ENCODE data around the gene EPHA1.

DNA sequence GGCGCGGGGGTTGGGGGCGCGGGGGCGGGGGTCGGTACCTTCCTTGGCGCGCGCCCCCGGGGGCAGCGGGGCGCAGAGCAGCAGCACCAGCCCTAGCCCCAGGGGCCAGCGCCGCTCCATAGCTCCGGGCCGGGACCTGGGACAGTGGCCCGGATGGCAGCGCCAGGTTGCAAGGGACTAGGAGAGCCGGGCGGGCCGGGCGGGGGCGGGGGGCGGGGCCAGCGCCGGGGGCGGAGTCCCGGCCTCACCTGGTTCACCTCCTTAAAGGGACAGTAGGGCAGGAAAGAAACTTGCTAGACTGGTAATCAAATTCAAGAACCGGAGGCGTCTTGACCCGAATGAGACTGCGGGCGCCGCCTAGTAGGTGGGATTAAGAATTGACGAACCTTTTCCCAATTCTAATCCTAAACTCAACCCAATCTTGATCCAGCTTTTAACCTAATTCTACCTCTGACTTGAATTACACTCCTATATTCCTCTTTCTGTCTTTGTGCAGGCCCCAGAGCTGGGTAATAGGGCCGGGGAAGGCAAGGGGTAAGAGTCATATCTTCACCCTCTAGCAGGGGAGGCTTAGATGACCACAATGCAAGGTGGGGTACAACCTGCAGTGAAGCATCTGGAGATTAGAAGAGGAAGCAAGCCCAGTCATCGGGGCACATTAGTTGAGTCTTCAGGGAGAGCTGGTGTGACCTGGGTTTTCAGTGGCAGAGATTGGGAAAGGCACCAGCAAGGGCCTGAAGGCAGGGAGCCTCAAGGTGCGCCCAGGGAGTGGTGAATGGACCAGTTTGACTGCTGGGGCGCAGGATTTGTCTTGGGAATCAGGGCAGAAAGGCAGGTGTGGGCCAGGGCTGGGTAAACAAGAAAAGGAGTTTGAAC, at the start of gene EPHA1:
- TF ChIP-seq, protein P1, sequence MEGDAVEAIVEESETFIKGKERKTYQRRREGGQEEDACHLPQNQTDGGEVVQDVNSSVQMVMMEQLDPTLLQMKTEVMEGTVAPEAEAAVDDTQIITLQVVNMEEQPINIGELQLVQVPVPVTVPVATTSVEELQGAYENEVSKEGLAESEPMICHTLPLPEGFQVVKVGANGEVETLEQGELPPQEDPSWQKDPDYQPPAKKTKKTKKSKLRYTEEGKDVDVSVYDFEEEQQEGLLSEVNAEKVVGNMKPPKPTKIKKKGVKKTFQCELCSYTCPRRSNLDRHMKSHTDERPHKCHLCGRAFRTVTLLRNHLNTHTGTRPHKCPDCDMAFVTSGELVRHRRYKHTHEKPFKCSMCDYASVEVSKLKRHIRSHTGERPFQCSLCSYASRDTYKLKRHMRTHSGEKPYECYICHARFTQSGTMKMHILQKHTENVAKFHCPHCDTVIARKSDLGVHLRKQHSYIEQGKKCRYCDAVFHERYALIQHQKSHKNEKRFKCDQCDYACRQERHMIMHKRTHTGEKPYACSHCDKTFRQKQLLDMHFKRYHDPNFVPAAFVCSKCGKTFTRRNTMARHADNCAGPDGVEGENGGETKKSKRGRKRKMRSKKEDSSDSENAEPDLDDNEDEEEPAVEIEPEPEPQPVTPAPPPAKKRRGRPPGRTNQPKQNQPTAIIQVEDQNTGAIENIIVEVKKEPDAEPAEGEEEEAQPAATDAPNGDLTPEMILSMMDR (IDR thresholded peaks at IDR 0.05), result no peak
- TF ChIP-seq EZH2 (IDR thresholded peaks at IDR 0.05; ENCODE audit: borderline replicate concordance, insufficient read depth, low read depth, low read length, poor library complexity, severe bottlenecking), result no peak
